K562 (cell line): ENCODE data around the gene SLC44A5. TPM values are rescaled to one million over a fixed set of nuclear protein-coding genes. Genes with fewer than 3 reads are reported as not detected.
A peak's percentile ranks its signal among the peaks of the same experiment; 100 is the strongest.

Experiments used
- AFF4 ChIP-seq: sonication (generic); formaldehyde crosslinking; IDR thresholded peaks from 2 replicates; pipeline ENCODE4 v1.8.0; 2023; ENCODE audit warnings: mild to moderate bottlenecking, missing genetic modification reagents
- FOXM1 ChIP-seq, 2 experiments: fragments of 450-650 bp in 1 of 2; sonication (generic) in 1 of 2; formaldehyde crosslinking in 1 of 2; IDR thresholded peaks; 2 replicates each; pipeline versions ENCODE4 v1.6.1 to v1.9.0; 2017 to 2022; ENCODE audit warnings: low read depth in 2 of 2, mild to moderate bottlenecking in 2 of 2, missing genetic modification reagents in 1 of 2, moderate library complexity in 1 of 2
- JUNB ChIP-seq: fragments of 450-650 bp; formaldehyde crosslinking; conservative IDR thresholded peaks from 2 replicates; pipeline ENCODE4 v1.4.0; 2020; ENCODE audit warnings: mild to moderate bottlenecking
- MAFF ChIP-seq: IDR thresholded peaks from 2 replicates; pipeline ENCODE4 v1.6.1; 2012; ENCODE audit warnings: low read length, improper control_type of control experiment
- RBM25 ChIP-seq: fragments of 200-400 bp; formaldehyde crosslinking; IDR thresholded peaks from 2 replicates; pipeline ENCODE4 v1.6.1; 2018; ENCODE audit warnings: low read length, low read depth, moderate library complexity; ENCODE audit not compliant: severe bottlenecking
- RCOR1 ChIP-seq, 2 experiments: IDR thresholded peaks; 2 replicates each; pipeline ENCODE4 v1.6.1; 2012; ENCODE audit warnings: low read depth in 2 of 2, low read length in 2 of 2, borderline replicate concordance in 1 of 2, improper control_type of control experiment in 1 of 2
- polyA plus RNA-seq, 8 experiments: library from polyadenylated mRNA; depleted of rRNA in 4 of 8; stranded (reverse) in 5 of 8; unstranded in 3 of 8; fragments of >200 nt; fragmentation: Nextera tagmentation in 2 of 8; fragmentation: Illumina TruSeq in 1 of 8; extraction: Ambion mirVana in 2 of 8; extraction: Trizol in 1 of 8; gene quantifications; 2 replicates each; pipeline versions ENCODE4 v1.2.1 to v1.2.3, GENCODE V29; 2011 to 2014; ENCODE audit warnings: inconsistent platforms in 1 of 8, missing spikeins in 1 of 8
- total RNA-seq, 7 experiments: library from RNA; depleted of rRNA in 6 of 7; stranded (reverse); fragments of >200 nt in 6 of 7; fragmentation: Illumina TruSeq in 2 of 7; extraction: Trizol in 2 of 7; gene quantifications; 2 replicates each; pipeline versions ENCODE4 v1.2.1 to v1.2.3, GENCODE V29; 2011 to 2021; ENCODE audit warnings: low replicate concordance in 1 of 7
- TF ChIP-seq, protein P1 (sequence below): fragments of 250-450 bp; sonication (Bioruptor Pico); IDR thresholded peaks from 2 replicates; pipeline ENCODE4 v1.6.1; 2021; ENCODE audit warnings: mild to moderate bottlenecking
- TF ChIP-seq, protein P2 (sequence below): sonication (generic); formaldehyde crosslinking; IDR thresholded peaks from 2 replicates; pipeline ENCODE4 v1.8.0; 2022; ENCODE audit warnings: mild to moderate bottlenecking, missing genetic modification reagents
- TF ChIP-seq, protein P3 (sequence below), 2 experiments: fragments of 150-350 bp in 1 of 2; IDR thresholded peaks; 2 replicates each; pipeline ENCODE4 v1.6.1; 2012 to 2016; ENCODE audit warnings: low read depth in 2 of 2, low read length in 2 of 2, mild to moderate bottlenecking in 1 of 2, moderate library complexity in 1 of 2
- TF ChIP-seq, protein P4 (sequence below): fragments of 250-450 bp; sonication (Bioruptor Pico); IDR thresholded peaks from 2 replicates; pipeline ENCODE4 v1.5.0; 2021

The SLC44A5 gene
- total and polyA plus RNA-seq, 9 of the 15 experiments (the other 6 are each of a cell fraction or from before 2014, with no cell fraction given), result 1.2 to 10.1 (median 3.2) TPM

GRCh38 chr1:75423616-75424015 is 187.3 kb downstream of the SLC44A5 start (continued):
- TF ChIP-seq MAFF (no peak), FOXM1 (IDR thresholded peaks at IDR 0.05; ENCODE audit: low read depth) (peak; percentile 62), FOXM1 (CRISPR knock-in tag; IDR thresholded peaks at IDR 0.05; ENCODE audit: low read depth) (no peak), JUNB (CRISPR knock-in tag) (no peak), RBM25 (no peak), RCOR1 (IDR thresholded peaks at IDR 0.05; ENCODE audit: borderline replicate concordance in 1 of 2, low read depth in 2 of 2, low read length in 2 of 2) (no peak), AFF4 (CRISPR knock-in tag) (no peak)
- TF ChIP-seq, protein P1, sequence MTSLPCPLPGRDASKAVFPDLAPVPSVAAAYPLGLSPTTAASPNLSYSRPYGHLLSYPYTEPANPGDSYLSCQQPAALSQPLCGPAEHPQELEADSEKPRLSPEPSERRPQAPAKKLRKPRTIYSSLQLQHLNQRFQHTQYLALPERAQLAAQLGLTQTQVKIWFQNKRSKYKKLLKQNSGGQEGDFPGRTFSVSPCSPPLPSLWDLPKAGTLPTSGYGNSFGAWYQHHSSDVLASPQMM (CRISPR knock-in tag), result no peak
- TF ChIP-seq, protein P2, sequence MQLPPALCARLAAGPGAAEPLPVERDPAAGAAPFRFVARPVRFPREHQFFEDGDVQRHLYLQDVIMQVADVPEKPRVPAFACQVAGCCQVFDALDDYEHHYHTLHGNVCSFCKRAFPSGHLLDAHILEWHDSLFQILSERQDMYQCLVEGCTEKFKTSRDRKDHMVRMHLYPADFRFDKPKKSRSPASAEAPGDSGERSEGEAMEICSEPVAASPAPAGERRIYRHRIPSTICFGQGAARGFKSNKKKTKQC (CRISPR knock-in tag), result no peak
- TF ChIP-seq, protein P3, sequence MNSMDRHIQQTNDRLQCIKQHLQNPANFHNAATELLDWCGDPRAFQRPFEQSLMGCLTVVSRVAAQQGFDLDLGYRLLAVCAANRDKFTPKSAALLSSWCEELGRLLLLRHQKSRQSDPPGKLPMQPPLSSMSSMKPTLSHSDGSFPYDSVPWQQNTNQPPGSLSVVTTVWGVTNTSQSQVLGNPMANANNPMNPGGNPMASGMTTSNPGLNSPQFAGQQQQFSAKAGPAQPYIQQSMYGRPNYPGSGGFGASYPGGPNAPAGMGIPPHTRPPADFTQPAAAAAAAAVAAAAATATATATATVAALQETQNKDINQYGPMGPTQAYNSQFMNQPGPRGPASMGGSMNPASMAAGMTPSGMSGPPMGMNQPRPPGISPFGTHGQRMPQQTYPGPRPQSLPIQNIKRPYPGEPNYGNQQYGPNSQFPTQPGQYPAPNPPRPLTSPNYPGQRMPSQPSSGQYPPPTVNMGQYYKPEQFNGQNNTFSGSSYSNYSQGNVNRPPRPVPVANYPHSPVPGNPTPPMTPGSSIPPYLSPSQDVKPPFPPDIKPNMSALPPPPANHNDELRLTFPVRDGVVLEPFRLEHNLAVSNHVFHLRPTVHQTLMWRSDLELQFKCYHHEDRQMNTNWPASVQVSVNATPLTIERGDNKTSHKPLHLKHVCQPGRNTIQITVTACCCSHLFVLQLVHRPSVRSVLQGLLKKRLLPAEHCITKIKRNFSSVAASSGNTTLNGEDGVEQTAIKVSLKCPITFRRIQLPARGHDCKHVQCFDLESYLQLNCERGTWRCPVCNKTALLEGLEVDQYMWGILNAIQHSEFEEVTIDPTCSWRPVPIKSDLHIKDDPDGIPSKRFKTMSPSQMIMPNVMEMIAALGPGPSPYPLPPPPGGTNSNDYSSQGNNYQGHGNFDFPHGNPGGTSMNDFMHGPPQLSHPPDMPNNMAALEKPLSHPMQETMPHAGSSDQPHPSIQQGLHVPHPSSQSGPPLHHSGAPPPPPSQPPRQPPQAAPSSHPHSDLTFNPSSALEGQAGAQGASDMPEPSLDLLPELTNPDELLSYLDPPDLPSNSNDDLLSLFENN (IDR thresholded peaks at IDR 0.05; ENCODE audit: low read depth in 2 of 2, low read length in 2 of 2), result peak in 1 of 2 experiments; percentile 72; a peak in 1 of 4 replicates
- TF ChIP-seq, protein P4, sequence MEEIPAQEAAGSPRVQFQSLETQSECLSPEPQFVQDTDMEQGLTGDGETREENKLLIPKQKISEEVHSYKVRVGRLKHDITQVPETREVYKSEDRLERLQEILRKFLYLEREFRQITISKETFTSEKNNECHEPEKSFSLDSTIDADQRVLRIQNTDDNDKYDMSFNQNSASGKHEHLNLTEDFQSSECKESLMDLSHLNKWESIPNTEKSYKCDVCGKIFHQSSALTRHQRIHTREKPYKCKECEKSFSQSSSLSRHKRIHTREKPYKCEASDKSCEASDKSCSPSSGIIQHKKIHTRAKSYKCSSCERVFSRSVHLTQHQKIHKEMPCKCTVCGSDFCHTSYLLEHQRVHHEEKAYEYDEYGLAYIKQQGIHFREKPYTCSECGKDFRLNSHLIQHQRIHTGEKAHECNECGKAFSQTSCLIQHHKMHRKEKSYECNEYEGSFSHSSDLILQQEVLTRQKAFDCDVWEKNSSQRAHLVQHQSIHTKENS (CRISPR knock-in tag), result no peak
